H1 (cell line): Measurements from ENCODE around the gene COX5B. TPM values are rescaled to one million over a fixed set of nuclear protein-coding genes. Genes with fewer than 3 reads are reported as not detected.

Experiments used
- CTCF ChIA-PET: fragments of 300-600 bp; sonication (Branson Sonifier 250); formaldehyde crosslinking; loops from one replicate; lab custom pipeline; 2021; ENCODE audit not compliant: partially characterized antibody; lab: Charles Lee
- POLR2A ChIA-PET: fragments of 300-600 bp; sonication (Branson Sonifier 250); formaldehyde crosslinking; loops from one replicate; lab custom pipeline; 2021; ENCODE audit warnings: inconsistent platforms; ENCODE audit not compliant: partially characterized antibody; lab: Charles Lee
- DNase-seq, 2 experiments: peaks; one replicate each; pipeline versions ENCODE4 v3.0.0 to v3.0.0-alpha.2; 2010 to 2022; ENCODE audit warnings: low spot score in 2 of 2, low read depth in 1 of 2, mixed read lengths in 1 of 2
- FAIRE-seq: peaks from 2 replicates; lab custom pipeline; 2011; peaks lifted over from hg19 to GRCh38; lab: Jason Lieb, UNC
- H2AFZ ChIP-seq: 2 replicates; pipeline ENCODE4 v1.8.1; 2012; ENCODE audit warnings: low read length, inconsistent platforms
- H2AK5ac ChIP-seq: 2 replicates; pipeline ENCODE4 v1.6.1; 2013; ENCODE audit warnings: low read depth, low read length
- H2BK120ac ChIP-seq: replicated peaks from 2 replicates; pipeline ENCODE3; 2013; ENCODE audit warnings: low read depth, low read length, inconsistent platforms
- H2BK12ac ChIP-seq: 2 replicates; pipeline ENCODE4 v1.6.1; 2013; ENCODE audit warnings: low read depth, low read length
- H2BK15ac ChIP-seq: 2 replicates; pipeline ENCODE4 v1.6.1; 2013; ENCODE audit warnings: low read length
- H2BK20ac ChIP-seq: 2 replicates; pipeline ENCODE4 v1.6.1; 2013; ENCODE audit warnings: low read length
- H2BK5ac ChIP-seq: 2 replicates; pipeline ENCODE4 v1.6.1; 2013; ENCODE audit warnings: low read depth, low read length
- H3K14ac ChIP-seq: 2 replicates; pipeline ENCODE4 v1.6.1; 2013; ENCODE audit warnings: inconsistent platforms; ENCODE audit not compliant: insufficient read length
- H3K18ac ChIP-seq: 2 replicates; pipeline ENCODE4 v1.6.1; 2013; ENCODE audit warnings: low read length; ENCODE audit errors: extremely low read depth
- H3K23ac ChIP-seq: 2 replicates; pipeline ENCODE4 v1.6.1; 2013; ENCODE audit warnings: inconsistent platforms; ENCODE audit not compliant: insufficient read length
- H3K23me2 ChIP-seq: 2 replicates; pipeline ENCODE4 v1.6.1; 2013; ENCODE audit warnings: low read depth, low read length
- H3K27ac ChIP-seq: 2 replicates; pipeline ENCODE4 v1.6.1; 2011; ENCODE audit warnings: low read depth, low read length, inconsistent platforms
- H3K27me3 ChIP-seq, 4 experiments: replicated peaks in 1 of 4; 1 replicate in 1 of 4; 2 replicates in 3 of 4; pipeline versions ENCODE4 v1.6.1 to v1.8.1; 2011 to 2013; ENCODE audit warnings: low read length in 3 of 4, mild to moderate bottlenecking in 3 of 4, inconsistent platforms in 2 of 4, mixed read lengths in 2 of 4, moderate library complexity in 1 of 4; ENCODE audit not compliant: control insufficient read depth in 3 of 4, insufficient read depth in 3 of 4; ENCODE audit errors: extremely low read depth in 1 of 4
- H3K36me3 ChIP-seq, 4 experiments: 2 replicates each; pipeline versions ENCODE4 v1.6.1 to v1.8.1; 2011 to 2013; ENCODE audit warnings: mild to moderate bottlenecking in 4 of 4, low read length in 3 of 4, moderate library complexity in 2 of 4, control low read depth in 1 of 4, inconsistent platforms in 1 of 4; ENCODE audit not compliant: insufficient read depth in 4 of 4, control insufficient read depth in 2 of 4
- H3K4ac ChIP-seq: replicated peaks from 2 replicates; pipeline ENCODE3; 2013; ENCODE audit warnings: low read length, low read depth, mixed read lengths, inconsistent platforms; ENCODE audit not compliant: insufficient read length
- H3K4me1 ChIP-seq, 4 experiments: replicated peaks in 1 of 4; 1 replicate in 1 of 4; 2 replicates in 3 of 4; pipeline versions ENCODE4 v1.6.1 to v1.8.1; 2011 to 2013; ENCODE audit warnings: low read length in 3 of 4, inconsistent platforms in 2 of 4, mixed read lengths in 1 of 4; ENCODE audit not compliant: insufficient read depth in 4 of 4, control insufficient read depth in 3 of 4
- H3K4me2 ChIP-seq, 2 experiments: 2 replicates each; pipeline versions ENCODE4 v1.6.1 to v1.8.1; 2011 to 2013; ENCODE audit warnings: low read depth in 2 of 2, low read length in 2 of 2, control low read depth in 1 of 2, inconsistent platforms in 1 of 2, mild to moderate bottlenecking in 1 of 2; ENCODE audit not compliant: insufficient read depth in 1 of 2
- H3K4me3 ChIP-seq, 4 experiments: fragments of 200-600, 300-600 bp in 1 of 4; sonication (generic), shearing (Covaris generic), sonication (Bioruptor Twin) in 1 of 4; 2 replicates each; pipeline versions ENCODE4 v1.5.1 to v1.8.1; 2011 to 2016; ENCODE audit warnings: low read length in 4 of 4, low read depth in 3 of 4, control low read depth in 2 of 4, inconsistent platforms in 2 of 4, mild to moderate bottlenecking in 2 of 4, mixed read lengths in 1 of 4, moderate library complexity in 1 of 4; ENCODE audit not compliant: insufficient read depth in 2 of 4; ENCODE audit errors: extremely low read depth in 1 of 4
- H3K56ac ChIP-seq: replicated peaks from 2 replicates; pipeline ENCODE3; 2013; ENCODE audit warnings: low read depth, mild to moderate bottlenecking, mixed read lengths, low read length, inconsistent platforms; ENCODE audit not compliant: insufficient read length
- H3K79me1 ChIP-seq: 2 replicates; pipeline ENCODE4 v1.6.1; 2013; ENCODE audit warnings: low read depth, low read length, control low read depth
- H3K79me2 ChIP-seq, 2 experiments: 2 replicates each; pipeline versions ENCODE4 v1.6.1 to v1.8.1; 2012 to 2013; ENCODE audit warnings: low read length in 2 of 2, mild to moderate bottlenecking in 2 of 2, inconsistent platforms in 1 of 2; ENCODE audit not compliant: insufficient read depth in 2 of 2, control insufficient read depth in 1 of 2
- H3K9ac ChIP-seq, 4 experiments: replicated peaks in 1 of 4; 1 replicate in 1 of 4; 2 replicates in 3 of 4; pipeline versions ENCODE4 v1.6.1 to v1.8.1; 2011 to 2013; ENCODE audit warnings: low read depth in 3 of 4, low read length in 3 of 4, control low read depth in 2 of 4, mild to moderate bottlenecking in 2 of 4, moderate library complexity in 2 of 4, inconsistent platforms in 1 of 4; ENCODE audit errors: extremely low read depth in 1 of 4
- H3K9me3 ChIP-seq, 2 experiments: 2 replicates each; pipeline versions ENCODE4 v1.6.1 to v1.8.1; 2012 to 2013; ENCODE audit warnings: mild to moderate bottlenecking in 2 of 2, moderate library complexity in 2 of 2, control low read depth in 1 of 2, inconsistent platforms in 1 of 2, low read depth in 1 of 2, low read length in 1 of 2, mixed read lengths in 1 of 2; ENCODE audit not compliant: insufficient read depth in 2 of 2
- H4K20me1 ChIP-seq, 2 experiments: replicated peaks in 1 of 2; 2 replicates each; pipeline versions ENCODE3 to v1.8.1; 2011 to 2013; ENCODE audit warnings: inconsistent platforms in 2 of 2, low read length in 2 of 2, mild to moderate bottlenecking in 1 of 2; ENCODE audit not compliant: insufficient read depth in 2 of 2, control insufficient read depth in 1 of 2
- H4K5ac ChIP-seq: 2 replicates; pipeline ENCODE4 v1.6.1; 2013; ENCODE audit warnings: low read length, low read depth, mixed read lengths, inconsistent platforms; ENCODE audit not compliant: insufficient read length
- H4K8ac ChIP-seq: 2 replicates; pipeline ENCODE4 v1.8.0; 2013; ENCODE audit warnings: mild to moderate bottlenecking, moderate library complexity, low read length, inconsistent platforms; ENCODE audit not compliant: insufficient read depth; ENCODE audit errors: extremely low read depth
- H4K91ac ChIP-seq: replicated peaks from 2 replicates; pipeline ENCODE3; 2013; ENCODE audit warnings: low read length, mixed read lengths, inconsistent platforms; ENCODE audit not compliant: insufficient read length
- BCL11A ChIP-seq, 2 experiments: IDR thresholded peaks; one replicate each; pipeline ENCODE4 v1.6.1; 2011; ENCODE audit warnings: low read depth in 2 of 2, low read length in 2 of 2, mild to moderate bottlenecking in 2 of 2
- HDAC2 ChIP-seq, 2 experiments: fragments of 300-600 bp in 1 of 2; sonication (generic) in 1 of 2; IDR thresholded peaks; 2 replicates each; pipeline ENCODE4 v1.6.1; 2011 to 2012; ENCODE audit warnings: low read depth in 2 of 2, low read length in 2 of 2, mild to moderate bottlenecking in 2 of 2, moderate library complexity in 2 of 2, borderline replicate concordance in 1 of 2, inconsistent platforms in 1 of 2
- KDM4A ChIP-seq: IDR thresholded peaks from one replicate; pipeline ENCODE4 v1.7.1; 2012; ENCODE audit warnings: low read depth, mild to moderate bottlenecking, moderate library complexity, low read length, inconsistent platforms; ENCODE audit not compliant: severe bottlenecking
- POLR2A ChIP-seq, 2 experiments: IDR thresholded peaks; 1 replicate in 1 of 2; 2 replicates in 1 of 2; pipeline ENCODE4 v1.6.1; 2011; ENCODE audit warnings: low read depth in 2 of 2, low read length in 2 of 2, mild to moderate bottlenecking in 2 of 2; ENCODE audit errors: control extremely low read depth in 1 of 2
- POU5F1 ChIP-seq: IDR thresholded peaks from 2 replicates; pipeline ENCODE4 v1.6.1; 2011; ENCODE audit warnings: low read depth, mild to moderate bottlenecking, low read length, moderate library complexity
- RFX5 ChIP-seq: IDR thresholded peaks from 2 replicates; pipeline ENCODE4 v1.6.1; 2011; ENCODE audit warnings: low read depth, low read length, improper control_type of control experiment, borderline replicate concordance
- RXRA ChIP-seq: IDR thresholded peaks from 2 replicates; pipeline ENCODE4 v1.6.1; 2011; ENCODE audit warnings: low read depth, mild to moderate bottlenecking, low read length, moderate library complexity; ENCODE audit not compliant: insufficient read depth
- SP2 ChIP-seq: IDR thresholded peaks from 2 replicates; pipeline ENCODE4 v1.6.1; 2012; ENCODE audit warnings: mild to moderate bottlenecking, low read length, inconsistent platforms
- SP4 ChIP-seq: IDR thresholded peaks from 2 replicates; pipeline ENCODE4 v1.6.1; 2012; ENCODE audit warnings: low read length, inconsistent platforms
- YY1 ChIP-seq: IDR thresholded peaks from 2 replicates; pipeline ENCODE4 v1.6.1; 2011; ENCODE audit warnings: low read depth, mild to moderate bottlenecking, low read length
- WGBS, 2 experiments: shearing (Covaris generic) in 1 of 2; methylation state at CpG; one replicate each; pipeline versions ENCODE4 v1.1.6 to v1.1.7; 2013 to 2015; ENCODE audit warnings: low lambda C conversion rate in 2 of 2, mixed read lengths in 2 of 2, inconsistent platforms in 1 of 2, low coverage in 1 of 2, missing lambda C conversion rate in 1 of 2; ENCODE audit not compliant: insufficient replicate concordance in 2 of 2, insufficient coverage in 1 of 2, insufficient read length in 1 of 2; ENCODE audit errors: extremely low coverage in 1 of 2, missing lambda C conversion rate in 1 of 2; 5-methylcytosine and 5-hydroxymethylcytosine counted together
- polyA plus RNA-seq, 7 experiments: library from polyadenylated mRNA; depleted of rRNA in 3 of 7; stranded (reverse) in 5 of 7; unstranded in 2 of 7; fragments of >200 nt in 5 of 7; fragments of 200-250 nt in 2 of 7; gene quantifications; 1 replicate in 5 of 7; 2 replicates in 1 of 7; 4 replicates in 1 of 7; pipeline versions ENCODE4 v1.2.1 to v1.2.3, GENCODE V29; 2011 to 2013; ENCODE audit warnings: missing spikeins in 2 of 7, mixed read lengths in 2 of 7
- total RNA-seq: library from RNA; stranded (reverse); fragmentation: NEBNext Ultra II Directional; extraction: Animal tissue kit (Norgen Biotek cat#: 25700); gene quantifications from 2 replicates; pipeline ENCODE4 v1.2.1, GENCODE V29; 2021
- TF ChIP-seq, protein P1 (sequence below): IDR thresholded peaks from 2 replicates; pipeline ENCODE4 v1.6.1; 2012; ENCODE audit warnings: inconsistent platforms

COX5B gene
- total and polyA plus RNA-seq, 2 of the 8 experiments (the other 6 are each of a cell fraction or from before 2014, with no cell fraction given), result 233 to 468 TPM

DNA sequence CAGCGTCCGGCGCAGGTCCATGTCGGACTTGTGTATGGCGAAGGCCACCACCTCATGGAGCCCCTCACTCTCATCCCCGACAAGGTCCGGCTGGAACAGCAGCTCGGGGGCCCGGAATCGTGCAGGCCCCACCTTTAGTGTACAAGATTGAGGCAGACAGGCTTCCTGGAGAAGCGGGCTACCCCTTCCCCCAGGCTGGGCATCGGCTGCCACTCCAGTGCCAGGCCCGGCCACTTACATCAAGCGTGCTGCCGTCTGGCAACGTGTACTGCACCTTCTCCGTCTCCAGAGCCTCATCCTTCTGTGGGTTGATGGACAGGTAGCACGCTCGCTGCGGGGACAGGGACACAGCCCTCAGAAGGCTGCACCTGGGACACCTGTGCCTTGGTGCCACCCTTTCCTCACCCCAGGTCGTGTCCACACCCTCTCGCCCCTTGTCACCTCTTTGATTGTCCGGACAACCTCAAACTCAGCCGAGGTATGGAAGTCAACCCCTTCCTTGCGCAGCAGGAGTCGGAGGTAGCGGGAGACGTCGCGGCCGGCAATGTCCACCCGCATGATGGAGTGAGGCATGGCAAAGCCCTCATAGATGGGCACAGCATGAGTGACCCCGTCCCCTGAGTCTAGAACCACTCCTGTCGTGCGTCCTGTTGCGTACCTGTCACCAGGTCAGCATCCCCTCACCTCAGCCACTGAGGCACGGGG lies 12.3 kb downstream of the COX5B start:
- Histone ChIP-seq H4K8ac (no peak overlapping the region), H3K4ac (no peak overlapping the region), H3K4me1 (peaks cover 0 to 9% (median 7%) of the 10 kb centered on the region in 4 experiments; a peak in 3 of 7 replicates), H4K5ac (no peak overlapping the region)
- no peak for FAIRE-seq
- TF ChIP-seq RXRA (no peak), BCL11A (IDR thresholded peaks at IDR 0.05; ENCODE audit: low read depth in 2 of 2, low read length in 2 of 2) (no peak), SP4 (no peak), HDAC2 (IDR thresholded peaks at IDR 0.05; ENCODE audit: borderline replicate concordance in 1 of 2, low read depth in 2 of 2, low read length in 2 of 2) (no peak), POLR2A (IDR thresholded peaks at IDR 0.05; ENCODE audit: control extremely low read depth in 1 of 2, low read depth in 2 of 2, low read length in 2 of 2) (no peak), YY1 (no peak), POU5F1 (no peak), RFX5 (no peak), KDM4A (no peak), SP2 (no peak)
- TF ChIP-seq, protein P1, sequence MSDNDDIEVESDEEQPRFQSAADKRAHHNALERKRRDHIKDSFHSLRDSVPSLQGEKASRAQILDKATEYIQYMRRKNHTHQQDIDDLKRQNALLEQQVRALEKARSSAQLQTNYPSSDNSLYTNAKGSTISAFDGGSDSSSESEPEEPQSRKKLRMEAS, result no peak
- TF ChIP-seq, all 59 proteins: peak for 0
- ChIA-PET CTCF (interaction anchor here (0.7 to 1.4 kb wide), 4 partner anchors 13 to 68 kb away, joined by 3 to 8 read pairs (median 4); partner anchors contain the start of gene COX5B), POLR2A (interaction anchor here (4.2 kb wide), 1 partner anchor 12 kb away, joined by 27 read pairs; the partner anchor contains the start of gene COX5B)
- Histone ChIP-seq H3K56ac (no peak overlapping the region), H3K79me1 (peaks cover 8% of the 10 kb centered on the region), H3K4me2 (no peak overlapping the region), H2AFZ (no peak overlapping the region), H3K14ac (no peak overlapping the region), H4K20me1 (peaks cover 0 to 13% of the 10 kb centered on the region in 2 experiments), H2AK5ac (no peak overlapping the region), H2BK20ac (no peak overlapping the region), H3K18ac (no peak overlapping the region), H3K9ac (no peak overlapping the region), H3K36me3 (peaks cover 3 to 24% (median 7%) of the 10 kb centered on the region in 4 experiments; a peak in 5 of 8 replicates), H2BK120ac (no peak overlapping the region), H3K27me3 (no peaks in the 10 kb centered on the region), H2BK15ac (no peak overlapping the region), H3K9me3 (0 out of 4 replicates have a peak, but pooled peaks cover 0 to 5% of the 10 kb centered on the region in 2 experiments), H2BK12ac (no peak overlapping the region), H3K23me2 (peaks cover 5% of the 10 kb centered on the region), H3K23ac (no peak overlapping the region), H4K91ac (no peak overlapping the region), H3K27ac (no peak overlapping the region), H3K79me2 (peaks cover 0 to 25% of the 10 kb centered on the region in 2 experiments; a peak in 2 of 4 replicates), H3K4me3 (no peak overlapping the region), H2BK5ac (no peak overlapping the region)
- peak in 1 of 2 experiments; percentile 17 for DNase-seq
- WGBS, 2 experiments, result 88% methylated on average over 37 of the region's 37 CpGs; no CpG with 5 or more reads in 1 of the 2 experiments
